Neural cell (in vitro differentiated cells): ENCODE data around the gene ANKRD40CL. TPM values are rescaled to one million over a fixed set of nuclear protein-coding genes. Genes with fewer than 3 reads are reported as not detected.

ENCODE experiments used
- H2AFZ ChIP-seq: fragments of 200-600, 300-800 bp; sonication (generic), shearing (Covaris generic); 2 replicates; pipeline ENCODE4 v1.6.0; 2014; ENCODE audit warnings: low read depth, mild to moderate bottlenecking, antibody characterized with exemption, low read length, moderate library complexity
- H3F3A ChIP-seq: fragments of 200-600 bp; shearing (Covaris generic); 2 replicates; pipeline ENCODE4 v1.6.1; 2016; ENCODE audit warnings: mild to moderate bottlenecking, moderate library complexity, mixed read lengths, antibody characterized with exemption, low read length; ENCODE audit not compliant: insufficient read depth, poor library complexity, severe bottlenecking
- H3K27ac ChIP-seq: fragments of 200-600, 300-800 bp; sonication (generic), shearing (Covaris generic); 2 replicates; pipeline ENCODE4 v1.5.1; 2014; ENCODE audit warnings: mild to moderate bottlenecking, low read length, moderate library complexity
- H3K27me3 ChIP-seq: fragments of 300-800, 200-600 bp; sonication (generic), shearing (Covaris generic); 2 replicates; pipeline ENCODE4 v1.6.0; 2014; ENCODE audit warnings: mild to moderate bottlenecking, low read depth, low read length, moderate library complexity; ENCODE audit not compliant: insufficient read depth
- H3K36me3 ChIP-seq: fragments of 300-800, 200-600 bp; sonication (generic), shearing (Covaris generic); 2 replicates; pipeline ENCODE4 v1.5.1; 2014; ENCODE audit warnings: mild to moderate bottlenecking, antibody characterized with exemption, low read length, moderate library complexity; ENCODE audit not compliant: insufficient read depth
- H3K4me2 ChIP-seq: fragments of 300-800, 200-600 bp; sonication (generic), shearing (Covaris generic); 2 replicates; pipeline ENCODE4 v1.6.0; 2014; ENCODE audit warnings: mild to moderate bottlenecking, low read length
- H3K4me3 ChIP-seq: fragments of 300-800, 200-600 bp; sonication (generic), shearing (Covaris generic); 2 replicates; pipeline ENCODE4 v1.5.1; 2014; ENCODE audit warnings: mild to moderate bottlenecking, low read length, moderate library complexity
- H3K79me2 ChIP-seq: fragments of 200-600 bp; shearing (Covaris generic); replicated peaks from 2 replicates; pipeline ENCODE4 v1.6.0; 2014; ENCODE audit warnings: mild to moderate bottlenecking, low read length, moderate library complexity; ENCODE audit not compliant: insufficient read depth
- H3K9ac ChIP-seq: fragments of 300-800, 200-600 bp; sonication (generic), shearing (Covaris generic); 2 replicates; pipeline ENCODE4 v1.6.1; 2016; ENCODE audit warnings: mild to moderate bottlenecking, low read length, mixed read lengths
- H3K9me2 ChIP-seq: fragments of 200-600 bp; shearing (Covaris generic); 2 replicates; pipeline ENCODE4 v1.6.1; 2016; ENCODE audit warnings: mild to moderate bottlenecking, low read length, mixed read lengths; ENCODE audit not compliant: insufficient read depth
- H3K9me3 ChIP-seq: fragments of 200-600, 300-800 bp; sonication (generic), shearing (Covaris generic); 2 replicates; pipeline ENCODE4 v1.6.1; 2016; ENCODE audit warnings: mild to moderate bottlenecking, mixed run types, low read length, moderate library complexity, mixed read lengths
- H4K20me1 ChIP-seq: fragments of 200-600 bp; shearing (Covaris generic); 2 replicates; pipeline ENCODE4 v1.6.1; 2016; ENCODE audit warnings: mild to moderate bottlenecking, mixed run types; ENCODE audit not compliant: insufficient read depth
- CTCF ChIP-seq: fragments of 450-650 bp; IDR thresholded peaks from 2 replicates; pipeline ENCODE4 v1.5.1; 2014; ENCODE audit warnings: antibody characterized with exemption, mild to moderate bottlenecking, moderate library complexity; ENCODE audit not compliant: poor library complexity, severe bottlenecking
- EP300 ChIP-seq: fragments of 450-650 bp; conservative IDR thresholded peaks from 2 replicates; pipeline ENCODE4 v1.6.1; 2014; ENCODE audit warnings: antibody characterized with exemption, mild to moderate bottlenecking, moderate library complexity; ENCODE audit not compliant: poor library complexity, severe bottlenecking
- EZH2 ChIP-seq: fragments of 200-600, 300-800 bp; shearing (Covaris generic), sonication (generic); IDR thresholded peaks from 2 replicates; pipeline ENCODE4 v1.6.1; 2014; ENCODE audit warnings: antibody characterized with exemption, low read length, borderline replicate concordance, mild to moderate bottlenecking; ENCODE audit not compliant: insufficient read depth, poor library complexity, severe bottlenecking
- MXI1 ChIP-seq: fragments of 450-650 bp; conservative IDR thresholded peaks from 2 replicates; pipeline ENCODE4 v1.6.1; 2014; ENCODE audit warnings: antibody characterized with exemption, mild to moderate bottlenecking; ENCODE audit not compliant: poor library complexity, severe bottlenecking
- POLR2AphosphoS5 ChIP-seq: IDR thresholded peaks from 2 replicates; pipeline ENCODE4 v1.6.1; 2012
- RAD21 ChIP-seq: fragments of 450-650 bp; conservative IDR thresholded peaks from 2 replicates; pipeline ENCODE4 v1.6.1; 2014; ENCODE audit warnings: antibody characterized with exemption, mild to moderate bottlenecking, moderate library complexity
- REST ChIP-seq: IDR thresholded peaks from 2 replicates; pipeline ENCODE4 v1.6.1; 2012; ENCODE audit warnings: borderline replicate concordance
- SMC3 ChIP-seq: fragments of 450-650 bp; conservative IDR thresholded peaks from 2 replicates; pipeline ENCODE4 v1.6.1; 2014; ENCODE audit warnings: antibody characterized with exemption, mild to moderate bottlenecking, moderate library complexity; ENCODE audit not compliant: poor library complexity
- TAF1 ChIP-seq: IDR thresholded peaks from 2 replicates; pipeline ENCODE4 v1.6.1; 2012; ENCODE audit warnings: low read depth
- polyA plus RNA-seq: library from polyadenylated mRNA; depleted of rRNA; stranded (reverse); fragments of >200 nt; gene quantifications from 2 replicates; pipeline ENCODE4 v1.2.3, GENCODE V29; 2014

ANKRD40CL gene
- polyA plus RNA-seq, 1 donor from 2014 or later = not detected

- H3K27ac ChIP-seq = no peak overlapping the region
- no peaks in the 10 kb centered on the region for H3F3A ChIP-seq
- H3K4me3 ChIP-seq = no peak overlapping the region
- no peaks in the 10 kb centered on the region for H3K9me2 ChIP-seq
- H3K4me2 ChIP-seq = no peak overlapping the region
- no peaks in the 10 kb centered on the region for H3K36me3 ChIP-seq
- H3K27me3 ChIP-seq = no peaks in the 10 kb centered on the region
- no peak overlapping the region for H2AFZ ChIP-seq
- no peak overlapping the region for H3K9ac ChIP-seq
- no peaks in the 10 kb centered on the region for H3K79me2 ChIP-seq
- TF ChIP-seq SMC3 = no peak
- TF ChIP-seq CTCF = no peak
- no peak for TF ChIP-seq RAD21
- no peak for TF ChIP-seq POLR2AphosphoS5
- no peak for TF ChIP-seq REST
- TF ChIP-seq EZH2 = no peak
- H3K9me3 ChIP-seq = no peaks in the 10 kb centered on the region
- H4K20me1 ChIP-seq = no peaks in the 10 kb centered on the region
Observed at GRCh38 chr17:50778471-50778870, 11.2 kb upstream of the ANKRD40CL start.

- Histone ChIP-seq H3K9me2 (no peaks in the 10 kb centered on the region), H4K20me1 (no peaks in the 10 kb centered on the region), H3K27ac (no peak overlapping the region), H3K9ac (no peak overlapping the region), H2AFZ (no peak overlapping the region), H3K4me3 (no peak overlapping the region), H3K79me2 (no peaks in the 10 kb centered on the region), H3K36me3 (no peaks in the 10 kb centered on the region), H3K9me3 (no peaks in the 10 kb centered on the region), H3F3A (no peaks in the 10 kb centered on the region), H3K27me3 (no peaks in the 10 kb centered on the region), H3K4me2 (no peak overlapping the region)
- TF ChIP-seq EP300 (no peak), TAF1 (no peak)
Observed at GRCh38 chr17:50775926-50776325, 8.6 kb upstream of the ANKRD40CL start.

- Histone ChIP-seq H3K4me3 (no peak overlapping the region), H3K36me3 (no peaks in the 10 kb centered on the region), H3K9me2 (no peaks in the 10 kb centered on the region)
Observed at GRCh38 chr17:50774225-50774803, 7.0 kb upstream of the ANKRD40CL start.

More at GRCh38 chr17:50774225-50774803, 7.0 kb upstream of the ANKRD40CL start:
- Histone ChIP-seq H3K9ac (no peak overlapping the region), H4K20me1 (no peaks in the 10 kb centered on the region), H3K4me2 (no peak overlapping the region), H3K27me3 (no peaks in the 10 kb centered on the region), H3K9me3 (no peaks in the 10 kb centered on the region), H3F3A (no peaks in the 10 kb centered on the region), H3K79me2 (no peaks in the 10 kb centered on the region), H2AFZ (no peak overlapping the region), H3K27ac (no peak overlapping the region)
- no peak for TF ChIP-seq SMC3
- TF ChIP-seq EZH2 = no peak
- no peak for TF ChIP-seq EP300
- no peak for TF ChIP-seq POLR2AphosphoS5
- TF ChIP-seq CTCF = no peak
- TF ChIP-seq REST = no peak
- TF ChIP-seq TAF1 = no peak
- no peak for TF ChIP-seq MXI1
- no peak for TF ChIP-seq RAD21
